CD4-positive, alpha-beta T cell (primary cell): Measurements from ENCODE around the gene EPB41L5. TPM values are rescaled to one million over a fixed set of nuclear protein-coding genes. Genes with fewer than 3 reads are reported as not detected.
A peak's percentile ranks its signal among the peaks of the same experiment; 100 is the strongest.

ENCODE experiments used
- ATAC-seq: fragments of 200-7000 bp; cut with Tn5 transposase; one replicate; pipeline ENCODE4 v1.10.0; 2022; ENCODE audit warnings: mild to moderate bottlenecking; ENCODE audit not compliant: poor library complexity
- CTCF ChIA-PET: fragments of 350-600 bp; sonication (Branson Sonifier 250); formaldehyde crosslinking; loops from one replicate; lab custom pipeline; 2021; ENCODE audit warnings: antibody characterized with exemption, inconsistent platforms; lab: Charles Lee
- POLR2A ChIA-PET: fragments of 350-600 bp; sonication (Branson Sonifier 250); formaldehyde crosslinking; loops from one replicate; lab custom pipeline; 2021; ENCODE audit warnings: antibody characterized with exemption, inconsistent platforms; lab: Charles Lee
- DNase-seq, 14 experiments: peaks; one replicate each; pipeline ENCODE4 v3.0.0-alpha.2; 2013 to 2020; ENCODE audit warnings: mixed read lengths in 2 of 14
- H3K27ac ChIP-seq, 2 donors: one replicate each; pipeline versions ENCODE4 v1.5.1 to v1.7.0; 2013; ENCODE audit warnings: low read length in 2 of 2, low read depth in 1 of 2, mild to moderate bottlenecking in 1 of 2
- H3K27me3 ChIP-seq, 2 experiments: 1 replicate in 1 of 2; 2 replicates in 1 of 2; pipeline versions ENCODE4 v1.6.1 to v1.7.0; 2013; ENCODE audit warnings: low read length in 2 of 2, control low read depth in 1 of 2, mild to moderate bottlenecking in 1 of 2, moderate library complexity in 1 of 2; ENCODE audit not compliant: insufficient read depth in 2 of 2, control insufficient read depth in 1 of 2
- H3K36me3 ChIP-seq: one replicate; pipeline ENCODE4 v1.6.1; 2013; ENCODE audit warnings: low read length, control low read depth; ENCODE audit not compliant: insufficient read depth
- H3K4me1 ChIP-seq: one replicate; pipeline ENCODE4 v1.6.1; 2013; ENCODE audit warnings: low read length, control low read depth; ENCODE audit not compliant: insufficient read depth
- H3K4me3 ChIP-seq: one replicate; pipeline ENCODE4 v1.5.1; 2013; ENCODE audit warnings: mild to moderate bottlenecking, low read length, moderate library complexity
- H3K9me3 ChIP-seq, 2 experiments: 1 replicate in 1 of 2; 2 replicates in 1 of 2; pipeline versions ENCODE4 v1.6.1 to v1.7.0; 2013; ENCODE audit warnings: low read length in 2 of 2, mild to moderate bottlenecking in 2 of 2, control low read depth in 1 of 2, moderate library complexity in 1 of 2; ENCODE audit not compliant: control insufficient read depth in 1 of 2, insufficient read depth in 1 of 2
- H3K27ac Mint-ChIP-seq: one replicate; pipeline ENCODE4 v1.8.0; 2020; ENCODE audit warnings: mixed read lengths
- H3K27me3 Mint-ChIP-seq: one replicate; pipeline ENCODE4 v1.8.0; 2021; ENCODE audit warnings: mixed read lengths
- H3K36me3 Mint-ChIP-seq: one replicate; pipeline ENCODE4 v1.8.0; 2021; ENCODE audit warnings: low read depth, mixed read lengths
- H3K4me1 Mint-ChIP-seq: one replicate; pipeline ENCODE4 v1.8.0; 2021; ENCODE audit warnings: low read depth, mixed read lengths
- H3K4me3 Mint-ChIP-seq: one replicate; pipeline ENCODE4 v1.8.0; 2020; ENCODE audit warnings: mild to moderate bottlenecking, mixed read lengths
- H3K9me3 Mint-ChIP-seq: one replicate; pipeline ENCODE4 v1.8.0; 2020; ENCODE audit warnings: mixed read lengths
- CTCF ChIP-seq: fragments of 200-600 bp; IDR thresholded peaks from one replicate; pipeline ENCODE4 v1.8.0; 2022; ENCODE audit warnings: antibody characterized with exemption, mild to moderate bottlenecking
- intact Hi-C, 2 experiments: fragments of 100-400 bp; cut with DNase I in 1 of 2; cut with micrococcal nuclease in 1 of 2; formaldehyde crosslinking; loops; one replicate each; pipeline versions ENCODE4 v1.15.1 to v1.9.0; 2023 to 2025; cut with DNase I, micrococcal nuclease
- total RNA-seq, 174 experiments: library from RNA in 2 of 174; stranded (reverse) in 2 of 174; gene quantifications; one replicate each; pipeline ENCODE4 v1.2.3 and lab custom pipeline; 2021 to 2026

EPB41L5 gene
- total RNA-seq, 2 experiments from 2014 or later, result 4.6 to 5.1 TPM

GRCh38 chr2:120007851-120008250, 5.0 kb upstream of the EPB41L5 start:
- POLR2A ChIA-PET, result no interaction called here
- no peak for ATAC-seq
- H3K27me3 ChIP-seq, result no peaks in the 10 kb centered on the region

GRCh38 chr2:120012363-120012762, 514 bp upstream of the EPB41L5 start:
- H3K4me1 ChIP-seq, result peaks cover 7% of the 10 kb centered on the region
- ATAC-seq, result no peak
- no peaks in the 10 kb centered on the region for H3K36me3 ChIP-seq
- H3K9me3 ChIP-seq, result no peaks in the 10 kb centered on the region
- no peak for DNase-seq
- H3K27ac ChIP-seq, result no peak overlapping the region
- Mint-ChIP-seq H3K27ac (peak overlapping the region; percentile 62), H3K27me3 (no peaks in the 10 kb centered on the region), H3K4me1 (peaks cover 21% of the 10 kb centered on the region), H3K9me3 (no peaks in the 10 kb centered on the region), H3K36me3 (no peaks in the 10 kb centered on the region), H3K4me3 (peak overlapping the region; percentile 87)
- H3K27me3 ChIP-seq, result no peaks in the 10 kb centered on the region
- TF ChIP-seq CTCF, result no peak
- peak overlapping the region; percentile 70 for H3K4me3 ChIP-seq
- POLR2A ChIA-PET, result interaction anchor here (1.0 to 1.9 kb wide), 6 partner anchors 39 to 334 kb away, joined by 3 to 14 read pairs (median 6); partner anchors contain the start of genes PTPN4, TMEM177 and TMEM185B
- intact Hi-C loops, result loop anchor here in 1 of 2 experiments (2.0 to 5.0 kb wide), 3 partner anchors 160 to 335 kb away; partner anchors contain the start of genes PTPN4 and TMEM177
- CTCF ChIA-PET, result no interaction called here

More at GRCh38 chr2:120007851-120008250, 5.0 kb upstream of the EPB41L5 start:
- no peak overlapping the region for H3K4me3 Mint-ChIP-seq
- Histone ChIP-seq H3K9me3 (no peaks in the 10 kb centered on the region), H3K4me1 (peaks cover 8% of the 10 kb centered on the region), H3K36me3 (no peaks in the 10 kb centered on the region), H3K27ac (no peak overlapping the region), H3K4me3 (no peak overlapping the region)
- TF ChIP-seq CTCF, result no peak
- no peak overlapping the region for H3K27ac Mint-ChIP-seq
- H3K27me3 Mint-ChIP-seq, result no peaks in the 10 kb centered on the region
- no peak for DNase-seq
- peaks cover 8% of the 10 kb centered on the region for H3K4me1 Mint-ChIP-seq
- no peaks in the 10 kb centered on the region for H3K9me3 Mint-ChIP-seq
- CTCF ChIA-PET, result no interaction called here
- H3K36me3 Mint-ChIP-seq, result no peaks in the 10 kb centered on the region
- intact Hi-C loops, result loop anchor here in 1 of 2 experiments (1.0 kb wide), 1 partner anchor 43 kb away; no protein-coding TSS in a partner anchor

- POLR2A ChIA-PET, result interaction anchor here (0.8 to 1.9 kb wide), 5 partner anchors 84 to 335 kb away, joined by 3 to 14 read pairs (median 8); partner anchors contain the start of genes PTPN4 and TMEM177
- no peaks in the 10 kb centered on the region for H3K9me3 Mint-ChIP-seq
- DNase-seq, result peak in 3 of 14 experiments; percentile 3 to 29 (median 6)
- no peak for ATAC-seq
- peak overlapping the region; percentile 87 for H3K4me3 Mint-ChIP-seq
- no peaks in the 10 kb centered on the region for H3K36me3 Mint-ChIP-seq
- no peaks in the 10 kb centered on the region for H3K9me3 ChIP-seq
- TF ChIP-seq CTCF, result no peak
- CTCF ChIA-PET, result no interaction called here
- intact Hi-C loops, result loop anchor here in 1 of 2 experiments (2.0 to 5.0 kb wide), 3 partner anchors 159 to 336 kb away; partner anchors contain the start of genes PTPN4 and TMEM177
- no peak overlapping the region for H3K27ac Mint-ChIP-seq
- no peak overlapping the region for H3K27ac ChIP-seq
- peak overlapping the region; percentile 70 for H3K4me3 ChIP-seq
- H3K4me1 Mint-ChIP-seq, result peaks cover 21% of the 10 kb centered on the region
- peaks cover 7% of the 10 kb centered on the region for H3K4me1 ChIP-seq
- no peaks in the 10 kb centered on the region for H3K27me3 ChIP-seq
- no peaks in the 10 kb centered on the region for H3K36me3 ChIP-seq
- no peaks in the 10 kb centered on the region for H3K27me3 Mint-ChIP-seq
These were observed 833 bp downstream of the EPB41L5 start for GRCh38 chr2:120013597-120014223.
